K562 (cell line): Measurements from ENCODE around the gene MCHR2. TPM values are rescaled to one million over a fixed set of nuclear protein-coding genes. Genes with fewer than 3 reads are reported as not detected.

Source experiments
- ATAC-seq: fragments of 200-7000 bp; cut with Tn5 transposase; 3 replicates; pipeline ENCODE4 v1.9.1; 2020; ENCODE audit warnings: moderate library complexity
- BruUV-seq: library from RNA; stranded (reverse); fragments of 400-500 nt; replicated peaks from 2 replicates; lab custom pipeline; 2021; lab: Mats Ljungman, UMichigan
- CTCF ChIA-PET: fragments of 300-600 bp; formaldehyde crosslinking; extraction: SDS; loops from one replicate; lab custom pipeline; 2021; ENCODE audit warnings: low intra/inter-chr PET ratio; lab: Yijun Ruan, JAX
- POLR2A ChIA-PET: fragments of 300-600, 350-650 bp; sonication (Branson Sonifier 250); formaldehyde crosslinking; extraction: SDS; loops from one replicate; lab custom pipeline; 2021; ENCODE audit warnings: antibody characterized with exemption, inconsistent platforms; lab: Yijun Ruan, JAX
- DNase-seq, 4 experiments: peaks; one replicate each; pipeline versions ENCODE4 v3.0.0 to v3.0.0-alpha.2; 2011 to 2018; ENCODE audit warnings: low spot score in 3 of 4, mixed read lengths in 3 of 4; ENCODE audit errors: extremely low read depth in 1 of 4
- FAIRE-seq: peaks from 2 replicates; lab custom pipeline; 2011; peaks lifted over from hg19 to GRCh38; lab: Jason Lieb, UNC
- H2AFZ ChIP-seq: 2 replicates; pipeline ENCODE4 v1.6.0; 2011; ENCODE audit warnings: low read depth, low read length, control low read depth, inconsistent platforms
- H3K27ac ChIP-seq: fragments of 200-600 bp; 3 replicates; pipeline ENCODE4 v1.8.0; 2011; ENCODE audit warnings: low read depth, mild to moderate bottlenecking, control low read depth, inconsistent platforms, low read length, moderate library complexity, mixed read lengths; ENCODE audit errors: extremely low read depth
- H3K27me3 ChIP-seq, 2 experiments: fragments of 300-600 bp in 1 of 2; 2 replicates in 1 of 2; 3 replicates in 1 of 2; pipeline versions ENCODE4 v1.6.0 to v1.8.0; 2011; ENCODE audit warnings: inconsistent platforms in 2 of 2, low read length in 2 of 2, mild to moderate bottlenecking in 1 of 2, mixed read lengths in 1 of 2, moderate library complexity in 1 of 2; ENCODE audit not compliant: control insufficient read depth in 2 of 2, insufficient read depth in 2 of 2
- H3K36me3 ChIP-seq: fragments of 300-600 bp; 3 replicates; pipeline ENCODE4 v1.8.0; 2011; ENCODE audit warnings: mild to moderate bottlenecking, low read length, inconsistent platforms; ENCODE audit not compliant: control insufficient read depth, insufficient read depth
- H3K4me1 ChIP-seq, 2 experiments: fragments of 200-600 bp in 1 of 2; replicated peaks in 1 of 2; 2 replicates in 1 of 2; 3 replicates in 1 of 2; pipeline versions ENCODE4 v1.5.1 to v1.8.0; 2011; ENCODE audit warnings: inconsistent platforms in 2 of 2, low read length in 2 of 2, mild to moderate bottlenecking in 1 of 2, mixed read lengths in 1 of 2, moderate library complexity in 1 of 2; ENCODE audit not compliant: control insufficient read depth in 2 of 2, insufficient read depth in 2 of 2
- H3K4me2 ChIP-seq: 2 replicates; pipeline ENCODE4 v1.6.1; 2011; ENCODE audit warnings: low read length, control low read depth, inconsistent platforms, mixed read lengths; ENCODE audit not compliant: insufficient read depth
- H3K4me3 ChIP-seq: fragments of 200-600 bp; sonication (generic), shearing (Covaris generic); 2 replicates; pipeline ENCODE4 v1.5.1; 2016; ENCODE audit warnings: control low read depth, inconsistent platforms
- H3K79me2 ChIP-seq: fragments of 200-600 bp; 3 replicates; pipeline ENCODE4 v1.8.0; 2011; ENCODE audit warnings: low read length, inconsistent platforms; ENCODE audit not compliant: control insufficient read depth, insufficient read depth
- H3K9ac ChIP-seq, 2 experiments: 2 replicates each; pipeline versions ENCODE4 v1.6.0 to v1.6.1; 2011; ENCODE audit warnings: low read depth in 2 of 2, low read length in 2 of 2, control low read depth in 1 of 2, inconsistent platforms in 1 of 2, mild to moderate bottlenecking in 1 of 2, mixed read lengths in 1 of 2; ENCODE audit not compliant: insufficient read depth in 1 of 2
- H3K9me1 ChIP-seq: one replicate; pipeline ENCODE4 v1.6.0; 2011; ENCODE audit warnings: inconsistent platforms, mild to moderate bottlenecking, low read length, moderate library complexity; ENCODE audit not compliant: control insufficient read depth, insufficient read depth
- H3K9me3 ChIP-seq: replicated peaks from 2 replicates; pipeline ENCODE4 v1.5.1; 2011; ENCODE audit warnings: low read depth, low read length, inconsistent platforms; ENCODE audit not compliant: control insufficient read depth, insufficient read depth
- H4K20me1 ChIP-seq: replicated peaks from 2 replicates; pipeline ENCODE4 v1.6.1; 2011; ENCODE audit warnings: low read length, inconsistent platforms, mixed read lengths; ENCODE audit not compliant: control insufficient read depth, insufficient read depth
- BDP1 ChIP-seq: IDR thresholded peaks from 3 replicates; pipeline ENCODE4 v1.6.1; 2011; ENCODE audit not compliant: insufficient read length, insufficient read depth
- CBFB ChIP-seq: sonication (generic); formaldehyde crosslinking; IDR thresholded peaks from 2 replicates; pipeline ENCODE4 v1.4.0; 2020; ENCODE audit warnings: mild to moderate bottlenecking, missing genetic modification reagents
- DIDO1 ChIP-seq: fragments of 450-650 bp; IDR thresholded peaks from 2 replicates; pipeline ENCODE4 v1.6.1; 2016; ENCODE audit warnings: low read depth, missing biosample characterization, missing genetic modification characterization
- ESRRB ChIP-seq: fragments of 250-450 bp; sonication (Bioruptor Pico); IDR thresholded peaks from 2 replicates; pipeline ENCODE4 v1.5.0; 2020; ENCODE audit warnings: mild to moderate bottlenecking, moderate library complexity, borderline replicate concordance
- EZH2 ChIP-seq: IDR thresholded peaks from 2 replicates; pipeline ENCODE4 v1.6.1; 2012; ENCODE audit warnings: low read depth, mild to moderate bottlenecking, inconsistent platforms, low read length, borderline replicate concordance
- FIP1L1 ChIP-seq: fragments of 200-400 bp; formaldehyde crosslinking; IDR thresholded peaks from 2 replicates; pipeline ENCODE4 v1.6.1; 2018; ENCODE audit warnings: mild to moderate bottlenecking, low read depth, low read length; ENCODE audit not compliant: poor library complexity, severe bottlenecking
- KAT8 ChIP-seq: fragments of 450-650 bp; IDR thresholded peaks from 2 replicates; pipeline ENCODE4 v1.6.1; 2016; ENCODE audit warnings: low read depth, mild to moderate bottlenecking
- MAFF ChIP-seq: IDR thresholded peaks from 2 replicates; pipeline ENCODE4 v1.6.1; 2012; ENCODE audit warnings: low read length, improper control_type of control experiment
- MCM5 ChIP-seq: fragments of 450-650 bp; IDR thresholded peaks from 2 replicates; pipeline ENCODE4 v1.6.1; 2016; ENCODE audit warnings: low read depth
- MEF2A ChIP-seq: IDR thresholded peaks from 2 replicates; pipeline ENCODE4 v1.6.1; 2011; ENCODE audit warnings: low read depth, mild to moderate bottlenecking, low read length, moderate library complexity; ENCODE audit not compliant: control insufficient read depth
- MIER1 ChIP-seq: fragments of 450-650 bp; IDR thresholded peaks from 2 replicates; pipeline ENCODE4 v1.6.1; 2016; ENCODE audit warnings: antibody characterized with exemption, mild to moderate bottlenecking, low read depth
- NBN ChIP-seq: fragments of 450-650 bp; IDR thresholded peaks from 2 replicates; pipeline ENCODE4 v1.6.1; 2016; ENCODE audit warnings: low read depth, mild to moderate bottlenecking
- NFIC ChIP-seq: fragments of 450-650 bp; IDR thresholded peaks from 2 replicates; pipeline ENCODE4 v1.6.1; 2017; ENCODE audit warnings: mild to moderate bottlenecking, inconsistent platforms
- NR2C1 ChIP-seq, 2 experiments: fragments of 450-650 bp; IDR thresholded peaks; 2 replicates each; pipeline ENCODE4 v1.6.1; 2017; ENCODE audit warnings: mild to moderate bottlenecking in 2 of 2, antibody characterized with exemption in 1 of 2, inconsistent platforms in 1 of 2, missing compliant biosample characterization in 1 of 2, missing genetic modification characterization in 1 of 2
- POLR2AphosphoS2 ChIP-seq: IDR thresholded peaks from 2 replicates; pipeline ENCODE4 v1.6.1; 2012; ENCODE audit warnings: low read length, improper control_type of control experiment
- SMARCA4 ChIP-seq: fragments of 450-650 bp; IDR thresholded peaks from 2 replicates; pipeline ENCODE4 v1.6.1; 2016
- ZNF239 ChIP-seq: fragments of 250-450 bp; sonication (Bioruptor Pico); IDR thresholded peaks from 2 replicates; pipeline ENCODE4 v1.4.0; 2020; ENCODE audit warnings: mild to moderate bottlenecking
- in situ Hi-C: fragments of 300-500 bp; cut with MboI; formaldehyde crosslinking; loops from 4 replicates; pipeline ENCODE4 v1.15.0; 2018; ENCODE audit warnings: inconsistent platforms, mixed read lengths
- intact Hi-C: fragments of 100-400 bp; cut with micrococcal nuclease; formaldehyde crosslinking; loops from 2 replicates; pipeline ENCODE4 v1.14.2; 2022
- polyA plus RNA-seq, 8 experiments: library from polyadenylated mRNA; depleted of rRNA in 4 of 8; stranded (reverse) in 5 of 8; unstranded in 3 of 8; fragments of >200 nt; fragmentation: Nextera tagmentation in 2 of 8; fragmentation: Illumina TruSeq in 1 of 8; extraction: Ambion mirVana in 2 of 8; extraction: Trizol in 1 of 8; gene quantifications; 2 replicates each; pipeline versions ENCODE4 v1.2.1 to v1.2.3, GENCODE V29; 2011 to 2014; ENCODE audit warnings: inconsistent platforms in 1 of 8, missing spikeins in 1 of 8
- total RNA-seq, 7 experiments: library from RNA; depleted of rRNA in 6 of 7; stranded (reverse); fragments of >200 nt in 6 of 7; fragmentation: Illumina TruSeq in 2 of 7; extraction: Trizol in 2 of 7; gene quantifications; 2 replicates each; pipeline versions ENCODE4 v1.2.1 to v1.2.3, GENCODE V29; 2011 to 2021; ENCODE audit warnings: low replicate concordance in 1 of 7
- TF ChIP-seq, protein P1 (sequence below): IDR thresholded peaks from 3 replicates; pipeline ENCODE4 v1.6.1; 2011; ENCODE audit warnings: borderline replicate concordance, mild to moderate bottlenecking, moderate library complexity; ENCODE audit not compliant: insufficient read length; ENCODE audit errors: extremely low read depth
- TF ChIP-seq, protein P2 (sequence below), 2 experiments: fragments of 450-650 bp in 1 of 2; IDR thresholded peaks; 2 replicates each; pipeline ENCODE4 v1.6.1; 2011 to 2017; ENCODE audit warnings: low read depth in 2 of 2, antibody characterized with exemption in 1 of 2, borderline replicate concordance in 1 of 2, low read length in 1 of 2, mild to moderate bottlenecking in 1 of 2, mixed read lengths in 1 of 2; ENCODE audit not compliant: control insufficient read depth in 1 of 2

MCHR2 gene
- total and polyA plus RNA-seq, 9 of the 15 experiments (the other 6 are each of a cell fraction or from before 2014, with no cell fraction given): not detected

DNA sequence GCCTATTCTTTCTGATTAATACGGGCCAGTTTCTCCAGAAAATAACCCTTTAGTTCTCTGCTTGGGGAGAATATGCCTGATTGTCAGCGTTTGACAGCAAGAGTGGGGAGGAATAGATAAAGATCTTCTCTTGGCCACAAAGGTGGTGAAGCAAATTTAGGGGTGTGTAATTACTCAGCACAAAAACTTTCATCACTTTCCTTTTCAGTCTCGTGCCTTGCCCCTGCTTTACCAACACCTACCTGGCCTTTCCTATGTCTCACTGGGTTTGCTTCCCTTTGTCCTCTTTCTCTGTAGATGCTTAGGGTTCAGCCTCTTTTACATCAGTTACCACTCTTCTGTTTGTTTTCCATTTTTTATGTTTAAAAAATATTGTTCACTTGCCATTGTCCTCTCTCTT, 99.2 kb downstream of the MCHR2 start (continued):
- TF ChIP-seq MAFF (no peak), ESRRB (no peak), BDP1 (no peak), EZH2 (no peak)

DNA sequence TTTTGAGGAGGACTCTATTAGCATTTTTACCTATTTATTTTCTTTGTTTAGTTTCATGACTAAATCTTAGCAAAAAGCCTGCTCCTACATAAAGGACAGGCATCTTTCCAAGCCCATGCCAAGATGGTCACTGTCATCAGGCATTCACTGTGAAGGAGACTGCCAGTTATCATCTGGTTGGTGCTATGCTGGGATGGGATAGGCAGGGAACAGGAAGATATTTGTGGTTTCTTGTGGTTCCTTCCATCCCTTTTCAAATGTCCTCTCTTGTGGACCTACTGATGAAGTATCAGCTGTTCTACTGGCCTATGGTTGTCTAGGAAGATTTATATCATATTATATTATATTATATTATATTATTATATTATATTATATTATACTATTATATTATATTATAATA, 107.0 kb downstream of the MCHR2 start:
- ATAC-seq: no peak
- no peaks in the 10 kb centered on the region for H3K27me3 ChIP-seq
- BruUV-seq: no TSS peak
- ChIA-PET CTCF (no interaction called here), POLR2A (no interaction called here)
- no peaks in the 10 kb centered on the region for H3K79me2 ChIP-seq
- DNase-seq: no peak
- H3K4me3 ChIP-seq: no peak overlapping the region
- no peak overlapping the region for H3K4me2 ChIP-seq
- no peaks in the 10 kb centered on the region for H3K36me3 ChIP-seq
- no peak overlapping the region for H3K9ac ChIP-seq
- no peak for FAIRE-seq
- H4K20me1 ChIP-seq: no peaks in the 10 kb centered on the region
- no peak overlapping the region for H2AFZ ChIP-seq
- no peak overlapping the region for H3K27ac ChIP-seq
- intact Hi-C loops (no loop called here), in situ Hi-C loops (no loop called here)
- H3K9me1 ChIP-seq: no peaks in the 10 kb centered on the region
- no peaks in the 10 kb centered on the region for H3K4me1 ChIP-seq
- no peaks in the 10 kb centered on the region for H3K9me3 ChIP-seq
- TF ChIP-seq, protein P1, sequence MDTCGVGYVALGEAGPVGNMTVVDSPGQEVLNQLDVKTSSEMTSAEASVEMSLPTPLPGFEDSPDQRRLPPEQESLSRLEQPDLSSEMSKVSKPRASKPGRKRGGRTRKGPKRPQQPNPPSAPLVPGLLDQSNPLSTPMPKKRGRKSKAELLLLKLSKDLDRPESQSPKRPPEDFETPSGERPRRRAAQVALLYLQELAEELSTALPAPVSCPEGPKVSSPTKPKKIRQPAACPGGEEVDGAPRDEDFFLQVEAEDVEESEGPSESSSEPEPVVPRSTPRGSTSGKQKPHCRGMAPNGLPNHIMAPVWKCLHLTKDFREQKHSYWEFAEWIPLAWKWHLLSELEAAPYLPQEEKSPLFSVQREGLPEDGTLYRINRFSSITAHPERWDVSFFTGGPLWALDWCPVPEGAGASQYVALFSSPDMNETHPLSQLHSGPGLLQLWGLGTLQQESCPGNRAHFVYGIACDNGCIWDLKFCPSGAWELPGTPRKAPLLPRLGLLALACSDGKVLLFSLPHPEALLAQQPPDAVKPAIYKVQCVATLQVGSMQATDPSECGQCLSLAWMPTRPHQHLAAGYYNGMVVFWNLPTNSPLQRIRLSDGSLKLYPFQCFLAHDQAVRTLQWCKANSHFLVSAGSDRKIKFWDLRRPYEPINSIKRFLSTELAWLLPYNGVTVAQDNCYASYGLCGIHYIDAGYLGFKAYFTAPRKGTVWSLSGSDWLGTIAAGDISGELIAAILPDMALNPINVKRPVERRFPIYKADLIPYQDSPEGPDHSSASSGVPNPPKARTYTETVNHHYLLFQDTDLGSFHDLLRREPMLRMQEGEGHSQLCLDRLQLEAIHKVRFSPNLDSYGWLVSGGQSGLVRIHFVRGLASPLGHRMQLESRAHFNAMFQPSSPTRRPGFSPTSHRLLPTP: no peak
- TF ChIP-seq KAT8 (no peak), ZNF239 (CRISPR knock-in tag) (no peak), MEF2A (no peak), CBFB (no peak), NBN (no peak), POLR2AphosphoS2 (no peak), MCM5 (no peak), NFIC (no peak), FIP1L1 (no peak), MIER1 (no peak), NR2C1 (IDR thresholded peaks at IDR 0.05) (no peak), NR2C1 (tag; IDR thresholded peaks at IDR 0.05) (no peak), SMARCA4 (no peak), DIDO1 (tag) (no peak)
- TF ChIP-seq, protein P2, sequence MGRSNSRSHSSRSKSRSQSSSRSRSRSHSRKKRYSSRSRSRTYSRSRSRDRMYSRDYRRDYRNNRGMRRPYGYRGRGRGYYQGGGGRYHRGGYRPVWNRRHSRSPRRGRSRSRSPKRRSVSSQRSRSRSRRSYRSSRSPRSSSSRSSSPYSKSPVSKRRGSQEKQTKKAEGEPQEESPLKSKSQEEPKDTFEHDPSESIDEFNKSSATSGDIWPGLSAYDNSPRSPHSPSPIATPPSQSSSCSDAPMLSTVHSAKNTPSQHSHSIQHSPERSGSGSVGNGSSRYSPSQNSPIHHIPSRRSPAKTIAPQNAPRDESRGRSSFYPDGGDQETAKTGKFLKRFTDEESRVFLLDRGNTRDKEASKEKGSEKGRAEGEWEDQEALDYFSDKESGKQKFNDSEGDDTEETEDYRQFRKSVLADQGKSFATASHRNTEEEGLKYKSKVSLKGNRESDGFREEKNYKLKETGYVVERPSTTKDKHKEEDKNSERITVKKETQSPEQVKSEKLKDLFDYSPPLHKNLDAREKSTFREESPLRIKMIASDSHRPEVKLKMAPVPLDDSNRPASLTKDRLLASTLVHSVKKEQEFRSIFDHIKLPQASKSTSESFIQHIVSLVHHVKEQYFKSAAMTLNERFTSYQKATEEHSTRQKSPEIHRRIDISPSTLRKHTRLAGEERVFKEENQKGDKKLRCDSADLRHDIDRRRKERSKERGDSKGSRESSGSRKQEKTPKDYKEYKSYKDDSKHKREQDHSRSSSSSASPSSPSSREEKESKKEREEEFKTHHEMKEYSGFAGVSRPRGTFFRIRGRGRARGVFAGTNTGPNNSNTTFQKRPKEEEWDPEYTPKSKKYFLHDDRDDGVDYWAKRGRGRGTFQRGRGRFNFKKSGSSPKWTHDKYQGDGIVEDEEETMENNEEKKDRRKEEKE (IDR thresholded peaks at IDR 0.05; ENCODE audit: borderline replicate concordance in 1 of 2, control insufficient read depth in 1 of 2, low read depth in 2 of 2, low read length in 1 of 2): no peak
